HepG2 (cell line): ENCODE data around the gene PKD1L1. TPM values are rescaled to one million over a fixed set of nuclear protein-coding genes. Genes with fewer than 3 reads are reported as not detected.

ENCODE experiments used
- GATAD2A ChIP-seq: IDR thresholded peaks from 2 replicates; pipeline ENCODE4 v1.6.1; 2016
- GLI4 ChIP-seq: sonication (generic); formaldehyde crosslinking; IDR thresholded peaks from 2 replicates; pipeline ENCODE4 v1.5.1; 2020; ENCODE audit warnings: missing genetic modification reagents, mild to moderate bottlenecking, moderate library complexity, borderline replicate concordance
- JUN ChIP-seq: sonication (generic); formaldehyde crosslinking; IDR thresholded peaks from 2 replicates; pipeline ENCODE4 v1.4.0; 2020; ENCODE audit warnings: mild to moderate bottlenecking, missing genetic modification reagents
- JUND ChIP-seq: sonication (generic); formaldehyde crosslinking; IDR thresholded peaks from 2 replicates; pipeline ENCODE4 v1.8.0; 2022; ENCODE audit warnings: mild to moderate bottlenecking, missing genetic modification reagents
- PCBP1 ChIP-seq: fragments of 200-400 bp; formaldehyde crosslinking; IDR thresholded peaks from 2 replicates; pipeline ENCODE4 v1.6.1; 2017; ENCODE audit warnings: mild to moderate bottlenecking, low read depth, low read length, borderline replicate concordance
- POLR2AphosphoS5 ChIP-seq: IDR thresholded peaks from 2 replicates; pipeline ENCODE4 v1.6.1; 2012; ENCODE audit warnings: low read depth, low read length
- SNRNP70 ChIP-seq: fragments of 200-400 bp; formaldehyde crosslinking; IDR thresholded peaks from 2 replicates; pipeline ENCODE4 v1.6.1; 2017; ENCODE audit warnings: mild to moderate bottlenecking, low read depth, low read length, moderate library complexity
- TGIF2 ChIP-seq: IDR thresholded peaks from 2 replicates; pipeline ENCODE4 v1.6.1; 2016; ENCODE audit warnings: control low read depth, missing compliant biosample characterization
- XRCC5 ChIP-seq: fragments of 200-400 bp; formaldehyde crosslinking; optimal IDR thresholded peaks from 2 replicates; pipeline ENCODE3; 2017; ENCODE audit warnings: mild to moderate bottlenecking, low read length
- ZBTB38 ChIP-seq: sonication (generic); formaldehyde crosslinking; IDR thresholded peaks from 2 replicates; pipeline ENCODE4 v1.5.1; 2020; ENCODE audit warnings: mild to moderate bottlenecking, missing genetic modification reagents
- ZMYM4 ChIP-seq: sonication (generic); formaldehyde crosslinking; IDR thresholded peaks from 2 replicates; pipeline ENCODE4 v1.8.1; 2023; ENCODE audit warnings: mild to moderate bottlenecking, missing genetic modification reagents
- ZNF274 ChIP-seq: sonication (generic); formaldehyde crosslinking; IDR thresholded peaks from 2 replicates; pipeline ENCODE4 v1.5.1; 2020; ENCODE audit warnings: mild to moderate bottlenecking, missing genetic modification reagents
- ZNF564 ChIP-seq: sonication (generic); formaldehyde crosslinking; IDR thresholded peaks from 2 replicates; pipeline ENCODE4 v1.8.1; 2023; ENCODE audit warnings: mild to moderate bottlenecking, missing genetic modification reagents
- ZNF569 ChIP-seq: sonication (generic); formaldehyde crosslinking; IDR thresholded peaks from 2 replicates; pipeline ENCODE4 v1.5.0; 2020; ENCODE audit warnings: mild to moderate bottlenecking, missing genetic modification reagents, moderate library complexity, borderline replicate concordance
- polyA plus RNA-seq, 8 experiments: library from polyadenylated mRNA; depleted of rRNA in 3 of 8; stranded (reverse) in 7 of 8; unstranded in 1 of 8; fragments of >200 nt; fragmentation: Illumina TruSeq in 4 of 8; extraction: Trizol in 4 of 8; gene quantifications; 2 replicates each; pipeline versions ENCODE4 v1.2.1 to v1.2.3, GENCODE V29; 2011 to 2016; ENCODE audit warnings: low read depth in 4 of 8, missing spikeins in 1 of 8, mixed read lengths in 1 of 8; ENCODE audit not compliant: insufficient read depth in 1 of 8
- total RNA-seq, 5 experiments: library from RNA; depleted of rRNA; stranded (reverse); fragments of >200 nt; fragmentation: Illumina TruSeq; extraction: Trizol; gene quantifications; 2 replicates each; pipeline ENCODE4 v1.2.3, GENCODE V29; 2016; ENCODE audit warnings: low read depth in 1 of 5
- TF ChIP-seq, protein P1 (sequence below): sonication (generic); formaldehyde crosslinking; IDR thresholded peaks from 2 replicates; pipeline ENCODE4 v1.4.0; 2020; ENCODE audit warnings: low read depth, missing genetic modification reagents
- TF ChIP-seq, protein P2 (sequence below): sonication (generic); formaldehyde crosslinking; IDR thresholded peaks from 2 replicates; pipeline ENCODE4 v1.5.0; 2020; ENCODE audit warnings: mild to moderate bottlenecking, missing genetic modification reagents
- TF ChIP-seq, protein P3 (sequence below): sonication (generic); formaldehyde crosslinking; IDR thresholded peaks from 2 replicates; pipeline ENCODE4 v1.4.0; 2020; ENCODE audit warnings: missing genetic modification reagents; ENCODE audit errors: not compliant biosample characterization
- TF ChIP-seq, protein P4 (sequence below): sonication (generic); formaldehyde crosslinking; IDR thresholded peaks from 2 replicates; pipeline ENCODE4 v1.4.0; 2020; ENCODE audit warnings: missing genetic modification reagents, borderline replicate concordance
- TF ChIP-seq, protein P5 (sequence below): sonication (generic); formaldehyde crosslinking; IDR thresholded peaks from 2 replicates; pipeline ENCODE4 v1.9.0; 2021; ENCODE audit warnings: missing genetic modification reagents, mild to moderate bottlenecking, borderline replicate concordance

Gene PKD1L1
- total and polyA plus RNA-seq, 2 of the 13 experiments (the other 11 are each of a cell fraction or from before 2014, with no cell fraction given) = 0.01 TPM; not detected in 1

DNA sequence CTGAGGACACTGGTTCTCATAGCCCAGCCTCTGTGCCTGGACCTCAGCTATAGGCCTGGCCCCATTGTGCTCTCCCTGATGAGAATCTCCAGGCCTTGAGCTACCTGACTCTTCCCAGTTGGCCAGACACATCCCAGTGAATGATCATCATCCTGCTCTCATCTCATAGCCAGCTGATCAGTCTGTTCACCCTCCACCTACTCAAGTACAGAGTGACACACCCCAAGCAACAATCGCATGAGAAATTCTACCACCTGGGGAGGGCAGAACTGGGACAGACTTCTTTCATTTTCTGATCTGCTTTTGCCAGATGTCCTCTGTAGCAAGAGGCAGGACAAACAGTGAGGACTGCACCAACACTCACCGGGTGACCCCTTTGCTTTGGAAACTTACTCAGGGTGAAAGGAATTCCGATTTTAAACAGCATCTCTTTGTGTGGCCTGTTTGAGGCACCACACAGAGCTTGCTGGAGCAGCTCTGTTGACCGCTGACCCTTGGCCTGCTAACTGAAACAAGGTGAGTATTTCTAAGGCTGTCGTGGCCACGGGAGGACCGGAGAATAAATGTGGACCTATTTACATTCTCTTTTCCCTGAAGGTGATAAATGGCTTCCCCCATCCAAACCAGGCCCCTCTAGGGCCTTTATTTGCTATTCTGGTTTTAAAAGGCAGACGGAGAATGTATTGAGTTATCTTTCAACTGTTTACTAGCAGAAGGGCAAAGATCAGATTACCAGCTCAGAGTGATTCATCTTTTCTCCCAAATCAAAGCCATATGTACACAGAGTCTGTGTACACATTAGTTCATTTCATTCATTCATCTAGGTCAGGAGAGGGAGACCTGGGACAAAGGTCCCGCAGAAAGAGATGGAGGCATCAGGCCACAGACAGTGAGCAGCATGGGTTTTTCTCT, 184.9 kb downstream of the PKD1L1 start (continued):
- TF ChIP-seq, protein P1, sequence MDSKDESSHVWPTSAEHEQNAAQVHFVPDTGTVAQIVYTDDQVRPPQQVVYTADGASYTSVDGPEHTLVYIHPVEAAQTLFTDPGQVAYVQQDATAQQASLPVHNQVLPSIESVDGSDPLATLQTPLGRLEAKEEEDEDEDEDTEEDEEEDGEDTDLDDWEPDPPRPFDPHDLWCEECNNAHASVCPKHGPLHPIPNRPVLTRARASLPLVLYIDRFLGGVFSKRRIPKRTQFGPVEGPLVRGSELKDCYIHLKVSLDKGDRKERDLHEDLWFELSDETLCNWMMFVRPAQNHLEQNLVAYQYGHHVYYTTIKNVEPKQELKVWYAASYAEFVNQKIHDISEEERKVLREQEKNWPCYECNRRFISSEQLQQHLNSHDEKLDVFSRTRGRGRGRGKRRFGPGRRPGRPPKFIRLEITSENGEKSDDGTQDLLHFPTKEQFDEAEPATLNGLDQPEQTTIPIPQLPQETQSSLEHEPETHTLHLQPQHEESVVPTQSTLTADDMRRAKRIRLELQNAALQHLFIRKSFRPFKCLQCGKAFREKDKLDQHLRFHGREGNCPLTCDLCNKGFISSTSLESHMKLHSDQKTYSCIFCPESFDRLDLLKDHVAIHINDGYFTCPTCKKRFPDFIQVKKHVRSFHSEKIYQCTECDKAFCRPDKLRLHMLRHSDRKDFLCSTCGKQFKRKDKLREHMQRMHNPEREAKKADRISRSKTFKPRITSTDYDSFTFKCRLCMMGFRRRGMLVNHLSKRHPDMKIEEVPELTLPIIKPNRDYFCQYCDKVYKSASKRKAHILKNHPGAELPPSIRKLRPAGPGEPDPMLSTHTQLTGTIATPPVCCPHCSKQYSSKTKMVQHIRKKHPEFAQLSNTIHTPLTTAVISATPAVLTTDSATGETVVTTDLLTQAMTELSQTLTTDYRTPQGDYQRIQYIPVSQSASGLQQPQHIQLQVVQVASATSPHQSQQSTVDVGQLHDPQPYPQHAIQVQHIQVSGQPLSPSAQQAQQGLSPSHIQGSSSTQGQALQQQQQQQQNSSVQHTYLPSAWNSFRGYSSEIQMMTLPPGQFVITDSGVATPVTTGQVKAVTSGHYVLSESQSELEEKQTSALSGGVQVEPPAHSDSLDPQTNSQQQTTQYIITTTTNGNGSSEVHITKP (CRISPR knock-in tag) = peak; percentile 96
- TF ChIP-seq, protein P2, sequence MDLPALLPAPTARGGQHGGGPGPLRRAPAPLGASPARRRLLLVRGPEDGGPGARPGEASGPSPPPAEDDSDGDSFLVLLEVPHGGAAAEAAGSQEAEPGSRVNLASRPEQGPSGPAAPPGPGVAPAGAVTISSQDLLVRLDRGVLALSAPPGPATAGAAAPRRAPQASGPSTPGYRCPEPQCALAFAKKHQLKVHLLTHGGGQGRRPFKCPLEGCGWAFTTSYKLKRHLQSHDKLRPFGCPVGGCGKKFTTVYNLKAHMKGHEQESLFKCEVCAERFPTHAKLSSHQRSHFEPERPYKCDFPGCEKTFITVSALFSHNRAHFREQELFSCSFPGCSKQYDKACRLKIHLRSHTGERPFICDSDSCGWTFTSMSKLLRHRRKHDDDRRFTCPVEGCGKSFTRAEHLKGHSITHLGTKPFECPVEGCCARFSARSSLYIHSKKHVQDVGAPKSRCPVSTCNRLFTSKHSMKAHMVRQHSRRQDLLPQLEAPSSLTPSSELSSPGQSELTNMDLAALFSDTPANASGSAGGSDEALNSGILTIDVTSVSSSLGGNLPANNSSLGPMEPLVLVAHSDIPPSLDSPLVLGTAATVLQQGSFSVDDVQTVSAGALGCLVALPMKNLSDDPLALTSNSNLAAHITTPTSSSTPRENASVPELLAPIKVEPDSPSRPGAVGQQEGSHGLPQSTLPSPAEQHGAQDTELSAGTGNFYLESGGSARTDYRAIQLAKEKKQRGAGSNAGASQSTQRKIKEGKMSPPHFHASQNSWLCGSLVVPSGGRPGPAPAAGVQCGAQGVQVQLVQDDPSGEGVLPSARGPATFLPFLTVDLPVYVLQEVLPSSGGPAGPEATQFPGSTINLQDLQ (CRISPR knock-in tag) = no peak
- no peak for TF ChIP-seq TGIF2 (CRISPR knock-in tag)
- TF ChIP-seq XRCC5 = peak; percentile 66
- TF ChIP-seq, protein P3, sequence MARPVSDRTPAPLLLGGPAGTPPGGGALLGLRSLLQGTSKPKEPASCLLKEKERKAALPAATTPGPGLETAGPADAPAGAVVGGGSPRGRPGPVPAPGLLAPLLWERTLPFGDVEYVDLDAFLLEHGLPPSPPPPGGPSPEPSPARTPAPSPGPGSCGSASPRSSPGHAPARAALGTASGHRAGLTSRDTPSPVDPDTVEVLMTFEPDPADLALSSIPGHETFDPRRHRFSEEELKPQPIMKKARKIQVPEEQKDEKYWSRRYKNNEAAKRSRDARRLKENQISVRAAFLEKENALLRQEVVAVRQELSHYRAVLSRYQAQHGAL (CRISPR knock-in tag) = no peak
- 0 out of 2 replicates have a peak, but pooled peaks have one; percentile 21 for TF ChIP-seq ZNF569
- peak; percentile 93 for TF ChIP-seq JUND
- peak; percentile 97 for TF ChIP-seq JUN
- TF ChIP-seq GATAD2A = peak; percentile 98
- no peak; the same call in 1 of the 2 replicates for TF ChIP-seq ZBTB38 (CRISPR knock-in tag)
- TF ChIP-seq ZMYM4 (CRISPR knock-in tag) = peak; percentile 73
- TF ChIP-seq GLI4 (CRISPR knock-in tag) = no peak
- TF ChIP-seq, protein P4, sequence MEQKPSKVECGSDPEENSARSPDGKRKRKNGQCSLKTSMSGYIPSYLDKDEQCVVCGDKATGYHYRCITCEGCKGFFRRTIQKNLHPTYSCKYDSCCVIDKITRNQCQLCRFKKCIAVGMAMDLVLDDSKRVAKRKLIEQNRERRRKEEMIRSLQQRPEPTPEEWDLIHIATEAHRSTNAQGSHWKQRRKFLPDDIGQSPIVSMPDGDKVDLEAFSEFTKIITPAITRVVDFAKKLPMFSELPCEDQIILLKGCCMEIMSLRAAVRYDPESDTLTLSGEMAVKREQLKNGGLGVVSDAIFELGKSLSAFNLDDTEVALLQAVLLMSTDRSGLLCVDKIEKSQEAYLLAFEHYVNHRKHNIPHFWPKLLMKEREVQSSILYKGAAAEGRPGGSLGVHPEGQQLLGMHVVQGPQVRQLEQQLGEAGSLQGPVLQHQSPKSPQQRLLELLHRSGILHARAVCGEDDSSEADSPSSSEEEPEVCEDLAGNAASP (CRISPR knock-in tag) = peak; percentile 93
- peak; percentile 62; the same call in 1 of the 2 replicates for TF ChIP-seq ZNF564 (CRISPR knock-in tag)
- TF ChIP-seq, protein P5, sequence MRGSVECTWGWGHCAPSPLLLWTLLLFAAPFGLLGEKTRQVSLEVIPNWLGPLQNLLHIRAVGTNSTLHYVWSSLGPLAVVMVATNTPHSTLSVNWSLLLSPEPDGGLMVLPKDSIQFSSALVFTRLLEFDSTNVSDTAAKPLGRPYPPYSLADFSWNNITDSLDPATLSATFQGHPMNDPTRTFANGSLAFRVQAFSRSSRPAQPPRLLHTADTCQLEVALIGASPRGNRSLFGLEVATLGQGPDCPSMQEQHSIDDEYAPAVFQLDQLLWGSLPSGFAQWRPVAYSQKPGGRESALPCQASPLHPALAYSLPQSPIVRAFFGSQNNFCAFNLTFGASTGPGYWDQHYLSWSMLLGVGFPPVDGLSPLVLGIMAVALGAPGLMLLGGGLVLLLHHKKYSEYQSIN (CRISPR knock-in tag) = no peak
- TF ChIP-seq PCBP1 = no peak
- TF ChIP-seq SNRNP70 = no peak
- peak; percentile 59 for TF ChIP-seq POLR2AphosphoS5
- no peak for TF ChIP-seq ZNF274
